ENCODE results near the gene AKR1E2.

Gene AKR1E2

GRCh38 chr10:4806534-4806933, 19.5 kb upstream of the AKR1E2 start:
- Histone ChIP-seq H3K27ac (ENCODE audit: low read depth, low read length) (no peak overlapping the region), H3K9ac (ENCODE audit: low read length) (no peak overlapping the region), H3K9me2 (replicated peaks; ENCODE audit: insufficient read depth, low read length) (no peaks in the 10 kb centered on the region), H3K36me3 (ENCODE audit: low read length) (no peaks in the 10 kb centered on the region), H3F3A (ENCODE audit: insufficient read depth) (no peaks in the 10 kb centered on the region), H2AFZ (ENCODE audit: low read depth, low read length, severe bottlenecking) (no peak overlapping the region), H3K4me3 (ENCODE audit: insufficient read depth, low read length, poor library complexity, severe bottlenecking) (no peak overlapping the region), H3K9me3 (ENCODE audit: insufficient read depth, low read length) (no peaks in the 10 kb centered on the region), H3K4me2 (ENCODE audit: low read depth, low read length, poor library complexity, severe bottlenecking) (no peak overlapping the region), H3K79me2 (ENCODE audit: insufficient read depth, low read length) (no peaks in the 10 kb centered on the region), H3K27me3 (ENCODE audit: low read length) (no peaks in the 10 kb centered on the region), H4K20me1 (ENCODE audit: low read depth, low read length) (no peaks in the 10 kb centered on the region)
- TF ChIP-seq EZH2phosphoT487 (conservative IDR thresholded peaks at IDR 0.05; ENCODE audit: low read length) (no peak), CTCF (IDR thresholded peaks at IDR 0.05; ENCODE audit: insufficient read depth, low read length, poor library complexity, severe bottlenecking) (no peak)

GRCh38 chr10:4807761-4808507, 18.1 kb upstream of the AKR1E2 start:
- Histone ChIP-seq H3F3A (ENCODE audit: insufficient read depth) (no peaks in the 10 kb centered on the region), H3K4me2 (ENCODE audit: low read depth, low read length, poor library complexity, severe bottlenecking) (no peak overlapping the region), H3K4me3 (ENCODE audit: insufficient read depth, low read length, poor library complexity, severe bottlenecking) (no peak overlapping the region), H3K79me2 (ENCODE audit: insufficient read depth, low read length) (no peaks in the 10 kb centered on the region), H3K9ac (ENCODE audit: low read length) (no peak overlapping the region), H4K20me1 (ENCODE audit: low read depth, low read length) (no peaks in the 10 kb centered on the region), H3K27ac (ENCODE audit: low read depth, low read length) (no peak overlapping the region), H3K36me3 (ENCODE audit: low read length) (no peaks in the 10 kb centered on the region), H3K9me3 (ENCODE audit: insufficient read depth, low read length) (no peaks in the 10 kb centered on the region), H2AFZ (ENCODE audit: low read depth, low read length, severe bottlenecking) (no peak overlapping the region), H3K9me2 (replicated peaks; ENCODE audit: insufficient read depth, low read length) (no peaks in the 10 kb centered on the region), H3K27me3 (ENCODE audit: low read length) (no peaks in the 10 kb centered on the region)
- TF ChIP-seq EZH2phosphoT487 (conservative IDR thresholded peaks at IDR 0.05; ENCODE audit: low read length) (no peak), CTCF (IDR thresholded peaks at IDR 0.05; ENCODE audit: insufficient read depth, low read length, poor library complexity, severe bottlenecking) (no peak)

GRCh38 chr10:4809156-4809555, 16.9 kb upstream of the AKR1E2 start:
- Histone ChIP-seq H3K9me2 (replicated peaks; ENCODE audit: insufficient read depth, low read length) (no peaks in the 10 kb centered on the region), H4K20me1 (ENCODE audit: low read depth, low read length) (no peaks in the 10 kb centered on the region), H3K79me2 (ENCODE audit: insufficient read depth, low read length) (no peaks in the 10 kb centered on the region), H3K27ac (ENCODE audit: low read depth, low read length) (no peak overlapping the region), H3K9me3 (ENCODE audit: insufficient read depth, low read length) (no peaks in the 10 kb centered on the region), H3K27me3 (ENCODE audit: low read length) (no peaks in the 10 kb centered on the region), H3K4me2 (ENCODE audit: low read depth, low read length, poor library complexity, severe bottlenecking) (no peak overlapping the region), H3K36me3 (ENCODE audit: low read length) (no peaks in the 10 kb centered on the region), H3F3A (ENCODE audit: insufficient read depth) (no peaks in the 10 kb centered on the region), H2AFZ (ENCODE audit: low read depth, low read length, severe bottlenecking) (no peak overlapping the region), H3K9ac (ENCODE audit: low read length) (no peak overlapping the region), H3K4me3 (ENCODE audit: insufficient read depth, low read length, poor library complexity, severe bottlenecking) (no peak overlapping the region)
- TF ChIP-seq EZH2phosphoT487 (conservative IDR thresholded peaks at IDR 0.05; ENCODE audit: low read length) (no peak), CTCF (IDR thresholded peaks at IDR 0.05; ENCODE audit: insufficient read depth, low read length, poor library complexity, severe bottlenecking) (no peak)

All from SU-DHL-6 (cell line).